Placental epithelial cell (primary cell): Measurements from ENCODE around the gene PHF23. TPM values are rescaled to one million over a fixed set of nuclear protein-coding genes. Genes with fewer than 3 reads are reported as not detected.

Source experiments
- small RNA-seq: library from RNA; depleted of rRNA; stranded (forward); fragments of <200 nt; gene quantifications from one replicate; pipeline ENCODE3, GENCODE V24; 2012
- total RNA-seq: library from RNA; depleted of rRNA; stranded (reverse); fragments of >200 nt; gene quantifications from 2 replicates; pipeline ENCODE4 v1.2.3, GENCODE V29; 2012

The PHF23 gene
- 43.6 and 47.1 TPM in 2 replicates for total RNA-seq

GRCh38 chr17:7239091-7240027, at the start of gene PHF23:
Gene PHF23, minus strand, starts transcription at chr17:7239457. Its CDS starts 178 bp downstream, at chr17:7239279.

GRCh38 chr17:7281074-7281952, 42.1 kb upstream of the PHF23 start, which contains the start of gene SLC2A4:
Gene SLC2A4, plus strand, starts transcription at chr17:7281718. Its CDS starts 217 bp downstream, at chr17:7281935.

GRCh38 chr17:7262192-7262934, 23.1 kb upstream of the PHF23 start, which contains the start of gene CLDN7:
Gene CLDN7, minus strand, starts transcription at chr17:7262478. Its CDS starts 435 bp downstream, at chr17:7262043.

GRCh38 chr17:7252176-7253043, 13.2 kb upstream of the PHF23 start, which contains the start of gene ELP5:
Gene ELP5, plus strand, starts transcription at chr17:7252215. Its CDS starts 336 bp downstream, at chr17:7252551.

GRCh38 chr17:7251661-7252175, 12.5 kb upstream of the PHF23 start, which contains the start of gene CTDNEP1:
Gene CTDNEP1, minus strand, starts transcription at chr17:7251734. Its CDS starts 438 bp downstream, at chr17:7251296.

GRCh38 chr17:7241783-7242716, 2.8 kb upstream of the PHF23 start, which contains the start of gene GABARAP:
Gene GABARAP, minus strand, starts transcription at chr17:7242449. Its CDS starts 119 bp downstream, at chr17:7242330.

GRCh38 chr17:7234083-7234951, 4.9 kb downstream of the PHF23 start, which contains the start of gene DVL2:
Gene DVL2, minus strand, starts transcription at chr17:7234517. Its CDS starts 255 bp downstream, at chr17:7234262.

GRCh38 chr17:7219812-7220592, 19.3 kb downstream of the PHF23 start, which contains the start of the genes ACADVL and DLG4:
Gene ACADVL, plus strand, starts transcription at chr17:7219938. Its CDS starts 47 bp downstream, at chr17:7219985.
Gene DLG4, minus strand, starts transcription at chr17:7219836.

Small RNA genes within 50 kb of the gene (small RNA-seq; reads per million reads assigned to genes)
- gene AC120057.4 (not detected), gene MIR324 (206 reads per million, percentile 99 among the genes with 10 or more reads in this experiment), gene RF00019 (not detected)

Other genes with a start within 250 kb of the PHF23 start
- not detected in 2 replicates for gene ALOX12, start 243.4 kb downstream of the PHF23 start, total RNA-seq
- 25.9 and 47.6 TPM in 2 replicates for gene RNASEK, start 226.8 kb downstream of the PHF23 start, total RNA-seq
- gene BCL6B, start 216.4 kb downstream of the PHF23 start, total RNA-seq = under 0.01 TPM in 2 replicates
- 2.7 and 3.1 TPM in 2 replicates for gene SLC16A13, start 203.4 kb downstream of the PHF23 start, total RNA-seq
- 0.22 and 5.5 TPM in 2 replicates for gene SLC16A11, start 195.4 kb downstream of the PHF23 start, total RNA-seq
- not detected in 2 replicates for gene CLEC10A, start 159.2 kb downstream of the PHF23 start, total RNA-seq
- gene ASGR2, start 124.6 kb downstream of the PHF23 start, total RNA-seq = not detected in 2 replicates
- 0.79 TPM in 1 of 2 replicates, not detected in the other for gene ASGR1, start 60.1 kb downstream of the PHF23 start, total RNA-seq
- 2.5 and 11.8 TPM in 2 replicates for gene DLG4, start 19.6 kb downstream of the PHF23 start, total RNA-seq
- 304 and 499 TPM in 2 replicates for gene ACADVL, start 19.5 kb downstream of the PHF23 start, total RNA-seq
- 82.5 and 91.1 TPM in 2 replicates for gene DVL2, start 4.9 kb downstream of the PHF23 start, total RNA-seq
- 155 and 349 TPM in 2 replicates for gene GABARAP, start 3.0 kb upstream of the PHF23 start, total RNA-seq
- 28.7 and 34.3 TPM in 2 replicates for gene CTDNEP1, start 12.3 kb upstream of the PHF23 start, total RNA-seq
- 31.0 and 42.6 TPM in 2 replicates for gene ELP5, start 12.8 kb upstream of the PHF23 start, total RNA-seq
- 3.9 and 15.2 TPM in 2 replicates for gene CLDN7, start 23.0 kb upstream of the PHF23 start, total RNA-seq
- not detected in 2 replicates for gene SLC2A4, start 42.3 kb upstream of the PHF23 start, total RNA-seq
- gene YBX2, start 55.2 kb upstream of the PHF23 start, total RNA-seq = under 0.01 and 0.11 TPM in 2 replicates
- 237 and 847 TPM in 2 replicates for gene EIF5A, start 68.2 kb upstream of the PHF23 start, total RNA-seq
- gene GPS2, start 75.9 kb upstream of the PHF23 start, total RNA-seq = 43.2 and 91.3 TPM in 2 replicates
- 18.9 and 25.1 TPM in 2 replicates for gene NEURL4, start 89.9 kb upstream of the PHF23 start, total RNA-seq
- gene ACAP1, start 97.1 kb upstream of the PHF23 start, total RNA-seq = under 0.01 and 0.33 TPM in 2 replicates
- 9.4 and 12.6 TPM in 2 replicates for gene KCTD11, start 112.7 kb upstream of the PHF23 start, total RNA-seq
- gene TMEM95, start 115.7 kb upstream of the PHF23 start, total RNA-seq = not detected in 2 replicates
- gene TNK1, start 141.6 kb upstream of the PHF23 start, total RNA-seq = 14.1 and 27.5 TPM in 2 replicates
- 51.8 and 64.1 TPM in 2 replicates for gene PLSCR3, start 155.1 kb upstream of the PHF23 start, total RNA-seq
- 83.7 and 304 TPM in 2 replicates for gene TMEM256, start 164.6 kb upstream of the PHF23 start, total RNA-seq
- gene NLGN2, start 168.4 kb upstream of the PHF23 start, total RNA-seq = 4.9 and 9.8 TPM in 2 replicates
- not detected in 2 replicates for gene SPEM1, start 180.9 kb upstream of the PHF23 start, total RNA-seq
- not detected in 2 replicates for gene SPEM2, start 186.2 kb upstream of the PHF23 start, total RNA-seq
- gene SPEM3, start 189.4 kb upstream of the PHF23 start, total RNA-seq = not detected in 2 replicates
- 8.6 and 16.8 TPM in 2 replicates for gene TMEM102, start 196.0 kb upstream of the PHF23 start, total RNA-seq
- gene FGF11, start 200.1 kb upstream of the PHF23 start, total RNA-seq = 2.1 and 3.9 TPM in 2 replicates
- gene CHRNB1, start 205.6 kb upstream of the PHF23 start, total RNA-seq = 5.7 and 13.0 TPM in 2 replicates
- gene ZBTB4, start 240.2 kb upstream of the PHF23 start, total RNA-seq = 33.9 and 36.1 TPM in 2 replicates
- not detected in 2 replicates for gene SLC35G6, start 242.0 kb upstream of the PHF23 start, total RNA-seq
- 106 and 112 TPM in 2 replicates for gene POLR2A, start 244.9 kb upstream of the PHF23 start, total RNA-seq